ENCODE data around the gene LPP. TPM values are rescaled to one million over a fixed set of nuclear protein-coding genes. Genes with fewer than 3 reads are reported as not detected.

The LPP gene
- total RNA-seq, 4 donors from 2014 or later = 56.0 to 65.7 (median 58.1) TPM

DNA sequence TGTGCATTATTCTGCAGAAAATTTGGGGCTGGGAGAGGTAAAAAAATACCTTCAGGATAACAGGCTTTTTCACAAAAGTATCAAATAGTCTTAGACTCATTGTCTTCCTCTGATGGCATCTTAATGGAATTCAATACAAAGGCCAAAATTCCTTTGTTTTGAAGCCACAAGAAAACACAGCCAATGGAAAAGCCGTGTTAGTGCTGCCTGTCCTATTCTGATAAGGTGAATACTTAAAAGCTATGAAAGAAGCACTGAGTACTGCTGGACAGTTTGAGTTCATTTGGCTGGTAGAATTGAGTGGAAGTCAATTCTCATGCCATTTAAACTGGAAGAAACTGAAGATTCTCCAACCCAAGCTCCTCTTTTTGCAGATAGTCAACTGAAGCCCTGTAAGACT is 622.5 kb downstream of the LPP start:
- no peaks in the 10 kb centered on the region for H3K9me3 ChIP-seq
- H3K27me3 ChIP-seq = no peaks in the 10 kb centered on the region
- intact Hi-C loops (cut with DNase I; ENCODE audit: low total_unique reads) = no loop called here
- in situ Hi-C loops (cut with MboI; ENCODE audit: low sequenced_read_pairs in 4 of 4) = loop anchor here in 1 of 4 donors (25.0 kb wide), 1 partner anchor 1039 kb away; the partner anchor contains the start of gene BCL6
- TF ChIP-seq, protein P1, sequence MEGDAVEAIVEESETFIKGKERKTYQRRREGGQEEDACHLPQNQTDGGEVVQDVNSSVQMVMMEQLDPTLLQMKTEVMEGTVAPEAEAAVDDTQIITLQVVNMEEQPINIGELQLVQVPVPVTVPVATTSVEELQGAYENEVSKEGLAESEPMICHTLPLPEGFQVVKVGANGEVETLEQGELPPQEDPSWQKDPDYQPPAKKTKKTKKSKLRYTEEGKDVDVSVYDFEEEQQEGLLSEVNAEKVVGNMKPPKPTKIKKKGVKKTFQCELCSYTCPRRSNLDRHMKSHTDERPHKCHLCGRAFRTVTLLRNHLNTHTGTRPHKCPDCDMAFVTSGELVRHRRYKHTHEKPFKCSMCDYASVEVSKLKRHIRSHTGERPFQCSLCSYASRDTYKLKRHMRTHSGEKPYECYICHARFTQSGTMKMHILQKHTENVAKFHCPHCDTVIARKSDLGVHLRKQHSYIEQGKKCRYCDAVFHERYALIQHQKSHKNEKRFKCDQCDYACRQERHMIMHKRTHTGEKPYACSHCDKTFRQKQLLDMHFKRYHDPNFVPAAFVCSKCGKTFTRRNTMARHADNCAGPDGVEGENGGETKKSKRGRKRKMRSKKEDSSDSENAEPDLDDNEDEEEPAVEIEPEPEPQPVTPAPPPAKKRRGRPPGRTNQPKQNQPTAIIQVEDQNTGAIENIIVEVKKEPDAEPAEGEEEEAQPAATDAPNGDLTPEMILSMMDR (IDR thresholded peaks at IDR 0.05 in 4 of 5, conservative IDR thresholded peaks at IDR 0.05 in 1 of 5) = no peak
- no peak for TF ChIP-seq POLR2A (IDR thresholded peaks at IDR 0.05)
- DNase-seq (no peak), ATAC-seq (no peak)
- no peaks in the 10 kb centered on the region for H3K36me3 ChIP-seq
- no peak overlapping the region for H3K27ac ChIP-seq
- peaks cover 27 to 39% of the 10 kb centered on the region in 2 donors for H3K4me1 ChIP-seq
- H3K4me3 ChIP-seq = no peak overlapping the region

DNA sequence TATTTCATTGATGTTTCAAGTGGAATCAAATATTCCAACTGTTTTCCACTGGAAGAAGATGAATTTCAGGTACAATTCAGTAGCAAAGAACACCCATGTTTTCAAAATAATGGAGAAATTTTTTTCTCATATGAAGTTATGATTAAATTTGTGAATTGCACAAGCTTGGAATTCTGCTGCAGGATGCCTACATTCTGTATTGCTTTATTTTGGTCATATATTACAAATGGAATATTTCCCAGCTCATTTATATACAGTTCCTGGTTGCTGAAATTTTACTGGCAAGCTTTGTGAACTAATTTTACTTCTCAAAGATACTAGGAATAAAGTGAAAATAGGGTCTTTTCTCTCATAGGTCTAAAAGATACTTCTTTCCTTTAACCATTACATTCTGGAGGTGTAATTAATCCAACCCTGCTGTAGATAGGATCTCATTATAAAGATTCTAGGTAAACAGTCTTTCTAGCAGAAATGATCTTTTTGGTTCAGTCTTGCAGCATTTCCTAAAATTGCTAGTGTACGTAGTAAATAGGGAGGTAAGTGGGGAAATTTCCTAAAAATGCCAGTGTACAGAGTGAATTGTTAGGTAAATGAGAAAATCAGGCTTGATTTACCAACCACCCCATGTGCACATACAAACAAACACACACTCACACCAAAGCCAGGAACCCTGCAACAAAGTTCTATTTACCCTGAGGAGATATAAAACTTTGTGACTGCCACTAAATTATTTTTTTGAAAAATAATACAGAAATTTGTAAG is 624.3 kb downstream of the LPP start:
- TF ChIP-seq, protein P1 (IDR thresholded peaks at IDR 0.05 in 4 of 5, conservative IDR thresholded peaks at IDR 0.05 in 1 of 5) = no peak
- no peak for TF ChIP-seq POLR2A (IDR thresholded peaks at IDR 0.05)
- Histone ChIP-seq H3K9me3 (no peaks in the 10 kb centered on the region), H3K27me3 (no peaks in the 10 kb centered on the region), H3K4me3 (no peak overlapping the region), H3K4me1 (peaks cover 18 to 37% of the 10 kb centered on the region in 2 donors), H3K27ac (no peak overlapping the region), H3K36me3 (no peaks in the 10 kb centered on the region)
- in situ Hi-C loops (cut with MboI; ENCODE audit: low sequenced_read_pairs in 4 of 4) = loop anchor here in 1 of 4 donors (25.0 kb wide), 1 partner anchor 1041 kb away; the partner anchor contains the start of gene BCL6
- ATAC-seq (no peak), DNase-seq (no peak)
- intact Hi-C loops (cut with DNase I; ENCODE audit: low total_unique reads) = no loop called here

DNA sequence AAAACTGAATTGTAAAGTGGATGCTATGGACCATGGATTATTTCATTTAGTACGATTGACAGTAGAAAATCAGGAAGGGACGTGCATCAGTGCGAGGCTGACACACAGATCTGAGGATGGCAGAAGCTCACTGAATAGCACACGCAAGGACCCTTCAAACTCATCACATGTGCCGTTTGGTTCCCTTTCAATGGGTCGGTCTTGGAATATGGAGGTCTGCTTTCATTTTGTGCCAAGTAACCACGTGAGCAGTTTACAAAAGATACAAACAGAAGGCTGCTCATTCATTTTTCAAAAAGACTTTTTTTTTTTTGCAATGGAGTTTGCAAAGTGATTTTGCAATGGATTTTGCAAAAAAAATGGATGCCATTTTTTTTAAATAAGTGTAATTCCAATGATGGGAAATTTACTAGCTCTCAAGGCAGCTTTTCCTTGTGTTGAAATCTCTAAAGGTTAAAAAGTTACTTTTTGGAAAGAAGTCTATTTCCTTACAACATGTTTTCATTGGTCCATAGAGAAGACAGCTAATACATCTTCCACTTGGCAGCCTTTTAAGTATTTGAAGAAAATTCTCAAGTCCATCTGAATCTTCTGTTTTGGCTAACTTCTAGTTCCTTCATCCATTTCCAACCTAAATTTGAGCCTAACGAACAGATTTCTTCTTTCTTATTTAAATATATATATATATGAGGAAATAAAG is 625.5 kb downstream of the LPP start:
- TF ChIP-seq, protein P1 (IDR thresholded peaks at IDR 0.05 in 4 of 5, conservative IDR thresholded peaks at IDR 0.05 in 1 of 5) = no peak
- no peak for TF ChIP-seq POLR2A (IDR thresholded peaks at IDR 0.05)
- no peak for DNase-seq
- peak overlapping the region; percentile 61 to 73 (median 70) for H3K27ac ChIP-seq
- ATAC-seq = peak; percentile 33 to 46
- no peaks in the 10 kb centered on the region for H3K36me3 ChIP-seq
- H3K4me1 ChIP-seq = peaks cover 14 to 30% of the 10 kb centered on the region in 2 donors
- H3K9me3 ChIP-seq = no peaks in the 10 kb centered on the region
- no peak overlapping the region for H3K4me3 ChIP-seq
- intact Hi-C loops (cut with DNase I; ENCODE audit: low total_unique reads) (no loop called here), in situ Hi-C loops (cut with MboI; ENCODE audit: low sequenced_read_pairs in 4 of 4) (loop anchor here in 1 of 4 donors (25.0 kb wide), 1 partner anchor 1042 kb away; the partner anchor contains the start of gene BCL6)
- no peaks in the 10 kb centered on the region for H3K27me3 ChIP-seq

DNA sequence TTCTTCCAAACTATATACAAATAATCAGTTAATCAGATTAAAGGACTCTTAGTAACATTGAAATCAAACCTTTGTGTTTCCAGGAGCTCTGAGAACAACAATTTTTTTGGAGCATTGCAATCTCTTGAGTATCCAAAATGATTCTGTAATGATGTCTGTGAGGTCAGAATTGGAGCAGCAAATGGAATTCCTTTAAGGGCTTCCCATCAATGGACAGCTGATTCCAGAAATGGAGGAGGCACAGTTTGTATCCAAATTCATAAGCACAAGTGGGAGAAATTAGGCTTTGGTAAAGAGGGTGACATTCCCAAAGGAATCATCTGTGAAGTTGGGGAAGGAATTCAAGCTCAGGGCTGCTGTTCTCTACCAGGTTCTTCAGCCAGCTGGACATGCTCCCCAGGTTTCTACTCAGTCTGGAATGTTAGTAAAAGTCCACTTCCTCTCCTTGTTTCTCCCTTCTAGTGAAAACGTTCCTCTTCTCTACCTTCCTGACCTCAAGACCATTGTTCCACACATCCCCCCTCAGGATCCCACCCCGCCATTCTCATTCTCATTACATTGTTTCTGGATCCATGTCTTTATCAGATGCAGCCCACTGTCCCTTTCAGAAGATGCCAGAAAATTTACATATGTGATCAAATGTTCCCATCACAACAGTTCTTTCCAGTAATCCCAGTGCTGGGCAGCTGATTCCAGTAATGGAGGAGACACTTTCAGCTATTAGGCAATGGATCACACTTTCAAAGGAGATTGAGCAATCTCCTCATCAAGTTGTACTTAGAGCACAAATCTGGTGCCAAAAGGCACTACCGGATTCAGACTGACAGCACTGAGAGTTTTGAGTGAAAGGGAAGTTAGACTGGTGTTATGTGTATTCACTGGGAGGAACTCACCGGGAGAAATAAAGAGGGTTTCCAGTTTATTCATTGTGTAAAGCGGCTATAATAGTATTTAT is 626.5 kb downstream of the LPP start:
- Histone ChIP-seq H3K27me3 (no peaks in the 10 kb centered on the region), H3K36me3 (no peaks in the 10 kb centered on the region), H3K27ac (peak overlapping the region; percentile 61 to 73 (median 70)), H3K9me3 (no peaks in the 10 kb centered on the region), H3K4me3 (no peak overlapping the region), H3K4me1 (peaks cover 14 to 27% of the 10 kb centered on the region in 2 donors)
- in situ Hi-C loops (cut with MboI; ENCODE audit: low sequenced_read_pairs in 4 of 4) = loop anchor here in 1 of 4 donors (25.0 kb wide), 1 partner anchor 1043 kb away; the partner anchor contains the start of gene BCL6
- DNase-seq = peak; percentile 63 to 68
- ATAC-seq = peak; percentile 97
- intact Hi-C loops (cut with DNase I; ENCODE audit: low total_unique reads) = loop anchor here (5.0 kb wide), 2 partner anchors 172 to 1033 kb away; partner anchors contain the start of gene BCL6
- no peak for TF ChIP-seq POLR2A (IDR thresholded peaks at IDR 0.05)
- TF ChIP-seq, protein P1 (IDR thresholded peaks at IDR 0.05 in 4 of 5, conservative IDR thresholded peaks at IDR 0.05 in 1 of 5) = no peak

Measured in gastrocnemius medialis (tissue), 4 donors.